ENCODE data around the gene GALNT7.
A peak's percentile ranks its signal among the peaks of the same experiment; 100 is the strongest.

GALNT7 gene

DNA sequence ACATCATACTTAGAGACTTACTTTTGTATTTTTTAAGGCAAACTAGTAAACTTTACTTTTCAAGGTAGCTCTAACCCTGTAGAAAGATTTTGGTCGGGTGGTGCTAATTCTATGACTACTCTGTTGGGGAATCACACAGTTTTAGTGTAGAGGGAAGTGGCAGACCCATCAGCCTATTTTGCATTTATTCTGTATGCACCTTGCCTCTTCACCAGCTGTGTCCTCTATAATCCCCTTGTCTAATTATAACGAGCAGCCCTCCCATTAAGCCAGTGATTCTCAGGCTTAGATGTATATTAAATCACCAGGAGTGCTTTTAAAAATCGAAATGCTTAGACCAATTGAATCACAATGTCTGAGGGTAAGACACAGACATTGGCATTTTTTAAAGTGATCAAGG, 78.1 kb downstream of the GALNT7 start:
- CTCF ChIA-PET = interaction anchor here (1.1 to 3.5 kb wide), 5 partner anchors 9 to 233 kb away, joined by 3 to 33 read pairs (median 5); no protein-coding TSS in a partner anchor
- DNase-seq (ENCODE audit: extremely low spot score) = no peak
- TF ChIP-seq, protein P1, sequence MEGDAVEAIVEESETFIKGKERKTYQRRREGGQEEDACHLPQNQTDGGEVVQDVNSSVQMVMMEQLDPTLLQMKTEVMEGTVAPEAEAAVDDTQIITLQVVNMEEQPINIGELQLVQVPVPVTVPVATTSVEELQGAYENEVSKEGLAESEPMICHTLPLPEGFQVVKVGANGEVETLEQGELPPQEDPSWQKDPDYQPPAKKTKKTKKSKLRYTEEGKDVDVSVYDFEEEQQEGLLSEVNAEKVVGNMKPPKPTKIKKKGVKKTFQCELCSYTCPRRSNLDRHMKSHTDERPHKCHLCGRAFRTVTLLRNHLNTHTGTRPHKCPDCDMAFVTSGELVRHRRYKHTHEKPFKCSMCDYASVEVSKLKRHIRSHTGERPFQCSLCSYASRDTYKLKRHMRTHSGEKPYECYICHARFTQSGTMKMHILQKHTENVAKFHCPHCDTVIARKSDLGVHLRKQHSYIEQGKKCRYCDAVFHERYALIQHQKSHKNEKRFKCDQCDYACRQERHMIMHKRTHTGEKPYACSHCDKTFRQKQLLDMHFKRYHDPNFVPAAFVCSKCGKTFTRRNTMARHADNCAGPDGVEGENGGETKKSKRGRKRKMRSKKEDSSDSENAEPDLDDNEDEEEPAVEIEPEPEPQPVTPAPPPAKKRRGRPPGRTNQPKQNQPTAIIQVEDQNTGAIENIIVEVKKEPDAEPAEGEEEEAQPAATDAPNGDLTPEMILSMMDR (IDR thresholded peaks at IDR 0.05; ENCODE audit: control extremely low read depth, extremely low read depth, low read depth, missing control alignments) = no peak

DNA sequence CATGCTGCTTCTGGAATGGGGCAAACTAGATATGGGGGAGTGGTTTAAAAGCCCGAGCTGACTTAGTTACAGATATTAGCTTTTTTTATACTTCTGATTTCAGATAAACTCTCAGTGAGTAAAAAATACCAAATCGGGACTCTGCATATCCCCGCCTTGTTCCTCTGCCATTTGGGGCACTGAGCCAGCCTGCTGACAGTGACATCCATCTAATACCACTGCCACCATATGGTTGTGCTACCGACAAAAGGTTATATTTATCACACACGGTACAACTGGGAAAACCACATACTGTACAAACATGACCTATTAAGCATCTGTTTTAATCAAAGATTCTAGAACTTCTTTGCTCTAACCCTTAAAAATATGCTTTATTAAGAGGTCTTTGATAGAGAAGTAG, 78.7 kb downstream of the GALNT7 start:
- ChIA-PET CTCF (interaction anchor here (1.3 to 3.5 kb wide), 3 partner anchors 9 to 234 kb away, joined by 5 to 33 read pairs (median 6); no protein-coding TSS in a partner anchor), POLR2A (no interaction called here)
- TF ChIP-seq, protein P1 (IDR thresholded peaks at IDR 0.05; ENCODE audit: control extremely low read depth, extremely low read depth, low read depth, missing control alignments) = no peak
- no peak for DNase-seq (ENCODE audit: extremely low spot score)

More for the DNA sequence above, 78.1 kb downstream of the GALNT7 start:
- POLR2A ChIA-PET = no interaction called here

GRCh38 chr4:173248690-173249089, 80.1 kb downstream of the GALNT7 start:
- CTCF ChIA-PET = interaction anchor here (1.1 kb wide), 1 partner anchor 235 kb away, joined by 5 read pairs; no protein-coding TSS in a partner anchor
- TF ChIP-seq, protein P1 (IDR thresholded peaks at IDR 0.05; ENCODE audit: control extremely low read depth, extremely low read depth, low read depth, missing control alignments) = no peak
- POLR2A ChIA-PET = no interaction called here
- DNase-seq (ENCODE audit: extremely low spot score) = no peak

- POLR2A ChIA-PET = interaction anchor here (1.0 kb wide), 1 partner anchor 82 kb away, joined by 4 read pairs; the partner anchor contains the start of gene HMGB2
- TF ChIP-seq, protein P1 (IDR thresholded peaks at IDR 0.05; ENCODE audit: control extremely low read depth, extremely low read depth, low read depth, missing control alignments) = no peak
- peak; percentile 30 for DNase-seq (ENCODE audit: extremely low spot score)
- CTCF ChIA-PET = interaction anchor here (0.7 to 7.1 kb wide), 9 partner anchors 9 to 240 kb away, joined by 3 to 160 read pairs (median 4); no protein-coding TSS in a partner anchor
Observed at GRCh38 chr4:173252024-173252935, 83.7 kb downstream of the GALNT7 start.

DNA sequence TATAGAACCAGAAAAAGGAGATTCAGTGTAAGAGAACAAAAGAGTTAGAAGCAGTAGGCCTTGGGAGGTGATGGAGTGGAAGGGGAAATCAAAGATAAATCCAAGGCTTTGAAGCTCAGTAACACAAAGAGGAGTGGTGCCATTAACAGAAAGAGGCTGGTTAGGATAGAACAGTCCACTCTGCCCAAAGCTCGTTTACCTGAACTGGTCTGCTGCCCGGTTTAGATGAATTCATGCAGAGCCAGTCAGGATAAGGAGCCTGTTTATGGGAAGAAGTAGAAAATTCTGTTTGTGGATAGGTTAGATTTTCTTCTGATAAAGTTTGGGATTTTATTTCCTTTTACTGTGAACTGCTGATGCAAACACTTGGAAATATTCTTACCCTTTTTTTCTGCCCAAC, 85.0 kb downstream of the GALNT7 start:
- POLR2A ChIA-PET = no interaction called here
- TF ChIP-seq, protein P1 (IDR thresholded peaks at IDR 0.05; ENCODE audit: control extremely low read depth, extremely low read depth, low read depth, missing control alignments) = no peak
- CTCF ChIA-PET = interaction anchor here (0.7 to 7.1 kb wide), 9 partner anchors 11 to 241 kb away, joined by 3 to 160 read pairs (median 3); no protein-coding TSS in a partner anchor
- DNase-seq (ENCODE audit: extremely low spot score) = no peak

DNA sequence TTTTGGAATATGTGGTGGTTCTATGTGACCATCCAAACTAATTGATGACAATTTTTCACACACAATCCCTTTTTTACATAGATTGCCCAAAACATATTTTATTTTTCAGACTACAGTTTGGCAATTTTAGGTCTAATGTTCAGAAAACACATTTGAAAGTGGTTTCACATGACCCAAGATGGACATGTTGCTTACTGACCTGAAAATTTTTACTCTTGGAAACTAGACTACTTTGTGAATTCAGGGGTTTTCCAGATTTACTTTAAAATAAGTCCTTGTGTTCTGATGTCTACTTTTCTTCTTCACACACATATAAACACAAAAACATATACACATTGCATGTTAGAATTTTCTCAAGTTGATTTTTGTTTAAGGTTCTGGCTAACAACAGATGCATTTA, 86.0 kb downstream of the GALNT7 start:
- no peak for DNase-seq (ENCODE audit: extremely low spot score)
- POLR2A ChIA-PET = no interaction called here
- TF ChIP-seq, protein P1 (IDR thresholded peaks at IDR 0.05; ENCODE audit: control extremely low read depth, extremely low read depth, low read depth, missing control alignments) = no peak
- CTCF ChIA-PET = interaction anchor here (1.0 to 7.1 kb wide), 6 partner anchors 12 to 242 kb away, joined by 3 to 160 read pairs (median 6); no protein-coding TSS in a partner anchor
